NCI-H2171 (cell line): ENCODE measurements around the gene TMEM200C.
"Not testable (repeated sequence)": the region's sequence is repeated elsewhere in the genome, so short reads cannot be mapped to it uniquely, and the experiment has no call there.

Experiments used
- DNase-seq: peaks from one replicate; lab custom pipeline; 2025; lab: John Stamatoyannopoulos, UW

TMEM200C gene

DNA sequence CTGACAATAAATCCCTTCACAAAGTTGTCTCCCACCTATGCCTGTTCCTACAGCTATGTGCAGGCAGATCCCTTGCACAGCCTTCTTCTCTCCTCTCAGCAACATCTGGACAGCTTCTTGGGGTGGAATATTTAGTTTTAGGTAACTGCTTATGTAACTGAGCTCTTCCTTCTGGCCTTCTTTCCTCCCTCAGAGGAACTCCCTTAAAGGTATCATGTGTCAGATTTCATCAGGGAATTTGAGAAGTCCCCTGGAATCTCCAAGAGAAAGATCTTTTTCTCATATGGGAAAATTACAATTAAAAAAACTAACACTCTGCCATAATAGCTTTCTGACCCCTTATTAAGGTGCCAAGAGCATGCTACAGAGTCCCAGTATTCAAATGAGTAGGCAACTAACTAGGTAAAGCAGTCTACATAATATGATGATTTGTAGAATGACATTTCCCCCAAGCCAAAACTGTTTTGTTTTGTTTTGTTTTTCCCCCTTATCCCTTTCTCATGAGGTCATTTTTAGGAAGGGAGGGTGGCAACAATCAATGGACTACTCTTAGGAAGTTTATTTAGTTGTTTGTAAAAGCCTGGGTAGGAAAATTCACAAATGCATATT, 2.4 kb downstream of the TMEM200C start:
- no peak for DNase-seq

DNA sequence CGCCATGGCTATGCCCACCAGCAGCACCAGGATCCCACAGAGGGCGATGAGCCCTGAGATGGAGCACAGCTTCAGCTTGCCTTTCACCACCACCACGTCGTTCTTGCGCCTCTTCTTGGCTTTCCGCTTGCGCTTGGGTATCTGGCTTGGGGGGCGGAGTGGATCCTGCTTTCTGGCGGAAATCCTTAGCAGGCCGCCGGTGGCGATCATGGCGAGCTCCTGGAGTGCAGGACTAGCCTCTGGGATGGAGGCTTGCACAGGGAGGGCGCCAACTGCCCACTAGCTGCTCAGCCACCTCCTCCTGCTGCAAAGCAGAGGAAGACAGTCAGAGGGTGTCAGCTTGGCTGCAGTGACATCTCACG, 3.5 kb downstream of the TMEM200C start:
- DNase-seq = no peak

DNA sequence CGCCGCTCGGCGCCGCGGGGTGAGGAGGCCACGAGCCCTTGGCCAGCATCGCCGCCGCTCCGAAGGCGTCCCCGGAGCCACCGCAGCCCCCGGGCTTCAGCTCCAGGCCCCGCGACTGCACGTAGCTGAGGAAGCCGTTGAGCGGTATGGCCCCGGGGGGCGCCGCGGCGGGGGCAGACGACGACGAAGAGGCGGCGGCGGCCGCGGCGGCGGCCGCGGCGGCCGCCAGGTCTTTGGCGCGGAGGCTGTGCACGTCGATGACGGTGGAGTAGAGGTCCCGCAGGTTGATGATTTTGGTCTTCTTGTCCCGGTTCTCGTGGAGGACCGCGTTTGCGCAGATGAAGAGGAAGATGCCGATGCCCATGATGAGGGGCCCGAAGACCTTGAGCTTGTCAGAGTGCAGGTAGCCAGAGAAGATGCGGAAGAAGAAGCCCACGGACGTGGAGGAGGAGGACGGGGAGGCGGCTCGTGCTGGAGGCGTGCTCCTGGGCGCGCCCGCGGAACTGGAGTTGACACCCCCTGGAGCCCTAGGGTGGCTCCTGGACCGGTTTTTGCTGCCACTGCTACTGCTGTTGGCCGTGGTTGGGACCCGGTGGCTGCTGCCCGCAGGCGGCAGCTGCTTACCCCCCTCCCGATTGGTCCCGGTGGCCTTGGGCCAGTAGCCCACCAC, 4.0 kb downstream of the TMEM200C start:
- no peak for DNase-seq

DNA sequence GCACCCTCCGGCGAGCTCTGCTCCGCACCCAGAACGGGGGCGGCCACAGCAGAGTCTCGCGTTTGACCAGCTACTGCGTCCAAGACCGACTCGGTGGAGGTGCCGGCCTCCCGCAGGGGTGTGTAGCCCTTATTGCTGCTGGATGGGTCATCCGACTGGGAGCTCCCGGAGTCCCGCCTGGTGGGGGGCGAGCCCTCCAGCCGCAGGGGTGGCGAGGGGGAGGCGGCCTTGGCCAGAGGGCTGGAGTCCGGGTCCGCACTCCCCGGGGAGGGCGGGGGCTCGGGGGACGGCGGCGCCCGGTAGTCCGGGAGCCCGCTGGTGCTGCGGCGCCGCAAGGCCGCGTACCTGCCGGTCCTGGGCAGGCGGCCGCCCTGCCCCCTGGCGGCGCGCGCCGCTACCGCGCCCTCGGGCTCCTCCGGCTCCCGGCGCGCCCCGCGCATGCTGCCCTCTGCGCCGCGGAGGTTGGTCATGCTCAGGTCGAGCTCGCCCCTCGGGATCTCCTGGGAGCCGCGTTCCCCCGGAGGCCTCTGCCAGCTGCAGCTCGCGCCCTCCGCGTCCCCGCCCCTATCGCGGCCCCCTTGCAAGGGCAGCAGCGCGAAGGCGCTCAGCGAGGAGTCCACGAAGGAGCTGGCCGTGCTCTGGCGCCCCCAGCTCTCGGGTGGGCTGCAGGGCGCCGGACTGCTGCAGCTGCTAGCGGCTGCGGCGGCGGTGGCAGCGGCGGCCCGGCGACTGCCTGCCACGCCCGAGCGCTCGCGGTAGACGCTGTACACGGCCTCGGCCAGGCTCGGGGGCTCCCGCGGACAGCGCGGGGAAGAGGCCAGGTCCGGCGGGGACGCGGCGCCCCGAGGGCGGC, 4.8 kb downstream of the TMEM200C start:
- DNase-seq = no peak

DNA sequence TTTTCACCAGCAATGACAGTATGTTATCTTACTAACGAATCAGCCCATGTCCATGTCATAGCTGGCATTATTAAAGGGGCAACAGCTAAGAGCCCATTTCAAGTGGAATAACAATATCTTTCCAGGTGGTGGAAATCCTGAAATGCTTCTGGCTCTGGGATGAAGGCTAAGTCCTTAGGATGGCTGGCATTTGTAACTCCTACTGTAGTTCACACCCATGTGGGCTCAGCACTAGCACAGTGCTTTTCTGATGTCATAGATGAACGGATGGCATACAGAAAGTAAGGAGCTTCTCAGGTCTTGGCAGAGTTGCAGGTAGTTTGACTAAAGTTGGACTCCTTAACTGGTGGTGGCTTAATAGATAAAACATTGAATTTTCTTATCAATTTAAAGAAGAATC, 10.0 kb downstream of the TMEM200C start:
- DNase-seq = no peak

DNA sequence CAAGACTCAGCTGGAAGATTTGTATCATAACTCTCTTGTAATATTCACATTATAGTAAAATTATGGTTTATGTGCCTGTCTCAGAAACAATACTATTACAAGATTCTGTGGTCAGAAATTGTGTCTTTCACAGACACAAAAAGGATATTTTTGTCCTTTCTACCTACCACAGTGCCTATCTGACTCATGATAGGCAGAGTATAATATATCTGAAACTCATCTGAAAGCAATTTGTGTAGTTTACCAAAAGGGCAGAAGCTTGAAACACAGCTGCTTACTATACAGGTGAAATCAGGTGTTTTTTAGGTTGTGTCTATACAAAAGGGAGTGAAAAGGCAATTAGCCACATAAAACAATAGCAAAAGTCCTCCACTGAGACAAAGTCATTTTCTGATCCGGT, 10.9 kb downstream of the TMEM200C start:
- DNase-seq = no peak

DNA sequence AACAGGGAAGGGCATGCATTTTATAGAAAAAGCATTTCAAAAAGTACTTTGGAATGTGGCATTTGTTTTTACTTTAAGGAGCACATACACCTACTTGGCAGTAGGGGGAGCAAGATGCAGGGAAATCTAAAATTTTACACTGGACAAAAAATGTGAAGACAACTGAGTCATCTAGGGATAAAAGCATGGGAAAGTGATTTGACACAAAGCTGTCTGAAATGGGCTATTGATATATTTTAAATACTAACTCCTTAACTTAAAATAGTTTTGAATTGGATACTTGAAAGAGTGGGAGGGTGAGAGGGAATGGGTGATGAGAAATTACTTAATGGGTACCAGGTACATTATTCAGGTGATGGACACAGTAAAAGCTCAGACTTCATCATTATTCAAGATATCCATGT, 15.8 kb downstream of the TMEM200C start:
- DNase-seq = no peak

DNA sequence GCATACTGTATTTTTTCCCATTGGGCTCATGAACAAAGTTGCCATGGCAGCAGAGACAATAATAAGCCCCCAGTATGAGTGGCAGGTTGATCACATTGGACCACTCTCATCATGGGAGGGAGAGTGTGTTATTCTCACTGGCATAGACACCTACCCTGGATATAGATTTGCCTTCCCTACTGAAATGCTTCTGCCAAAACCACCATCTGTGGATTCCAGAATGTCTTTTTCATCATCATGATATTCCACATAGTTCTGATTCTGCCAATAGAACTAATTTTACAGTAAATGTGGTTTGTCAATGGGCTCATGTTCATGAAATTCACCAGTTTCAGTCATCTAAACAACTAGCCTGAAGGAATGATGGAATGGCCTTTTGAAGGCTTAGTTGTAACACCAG, 18.4 kb downstream of the TMEM200C start:
- no peak for DNase-seq

DNA sequence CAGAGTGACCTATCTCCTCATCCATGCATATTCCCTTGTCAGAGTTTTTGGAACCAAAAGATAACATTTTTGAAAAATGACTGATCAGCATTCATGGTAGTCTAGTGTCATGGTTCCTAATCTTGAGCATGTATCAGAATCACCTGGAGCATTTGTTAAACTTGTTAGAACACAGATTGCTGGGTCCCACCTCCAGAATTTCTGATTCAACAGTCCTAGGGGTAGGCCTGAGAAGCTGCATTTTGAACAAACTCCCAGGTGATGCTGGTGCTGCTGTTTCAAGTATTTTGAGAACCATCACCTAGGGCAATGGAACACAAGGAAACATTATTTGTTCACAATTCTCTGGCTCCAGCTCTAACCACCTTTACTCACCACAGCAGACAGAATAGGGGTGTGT, 21.0 kb downstream of the TMEM200C start:
- no peak for DNase-seq

DNA sequence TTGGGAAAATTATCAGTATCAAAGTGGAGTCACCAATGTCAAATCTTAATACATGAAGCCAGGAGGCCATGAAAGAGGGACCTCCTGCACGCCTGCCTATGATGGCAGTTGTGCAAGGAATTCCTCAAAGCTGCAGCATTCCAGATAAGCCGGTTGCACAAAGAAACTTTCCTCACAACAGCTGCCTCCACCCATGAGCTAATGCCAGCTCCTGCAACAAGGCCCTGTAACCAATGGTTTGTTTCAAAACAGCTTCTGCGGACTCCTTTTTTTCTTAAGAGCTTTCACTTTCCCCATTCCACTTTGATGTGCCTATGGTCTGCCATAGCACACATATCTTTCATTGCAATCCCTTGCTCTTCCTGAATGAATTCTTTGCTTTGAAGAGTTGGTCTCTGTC, 22.4 kb downstream of the TMEM200C start:
- DNase-seq = no peak

DNA sequence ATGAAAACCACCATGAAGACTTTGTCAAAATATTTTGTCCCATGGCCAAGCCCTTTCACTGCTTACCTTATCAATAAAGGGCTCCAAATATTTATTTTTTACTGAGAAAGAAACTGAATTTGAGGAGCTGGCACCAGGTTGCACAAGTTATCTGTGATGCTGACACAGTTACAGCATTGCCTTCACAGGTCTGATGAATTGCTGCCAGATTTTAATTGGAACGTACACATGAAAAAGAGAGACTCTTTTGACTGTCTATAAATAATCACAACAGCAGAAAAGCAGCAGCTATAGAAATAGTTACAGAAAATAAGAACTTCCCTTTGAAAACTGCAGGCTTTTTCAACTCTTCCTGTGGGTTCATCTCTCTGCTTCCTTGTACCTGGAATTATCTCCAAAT, 23.9 kb downstream of the TMEM200C start:
- no peak for DNase-seq

DNA sequence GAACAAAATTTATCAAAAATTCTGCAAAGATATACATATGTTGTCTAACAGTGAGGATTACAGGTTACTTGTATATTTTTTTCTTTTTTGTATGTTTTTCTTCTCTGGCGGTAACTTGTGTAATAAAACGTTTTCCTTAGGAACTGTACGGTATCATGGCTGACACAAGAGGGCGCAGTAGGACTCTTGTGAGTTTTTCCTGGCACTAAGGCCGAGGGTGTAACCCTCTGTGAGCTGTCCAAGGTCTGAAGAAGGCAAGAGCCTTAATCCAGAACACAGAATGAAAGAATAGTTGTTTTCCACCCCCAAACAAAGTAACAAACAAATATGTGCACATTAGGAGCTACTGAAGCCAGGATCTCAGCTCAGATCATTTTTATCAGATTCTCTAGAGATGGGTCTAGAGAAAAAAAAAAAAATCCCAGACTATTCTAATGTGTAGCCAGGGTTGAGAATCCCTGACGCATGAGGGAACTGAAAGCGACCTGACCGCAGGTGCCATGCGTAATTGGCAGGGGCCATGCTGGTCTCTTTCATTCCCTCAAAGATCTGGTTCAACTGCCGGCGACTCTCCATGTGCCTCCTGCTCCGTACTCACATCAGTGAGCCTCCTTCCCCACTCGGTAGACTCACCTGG, 27.0 kb downstream of the TMEM200C start:
- DNase-seq = peak; percentile 45

DNA sequence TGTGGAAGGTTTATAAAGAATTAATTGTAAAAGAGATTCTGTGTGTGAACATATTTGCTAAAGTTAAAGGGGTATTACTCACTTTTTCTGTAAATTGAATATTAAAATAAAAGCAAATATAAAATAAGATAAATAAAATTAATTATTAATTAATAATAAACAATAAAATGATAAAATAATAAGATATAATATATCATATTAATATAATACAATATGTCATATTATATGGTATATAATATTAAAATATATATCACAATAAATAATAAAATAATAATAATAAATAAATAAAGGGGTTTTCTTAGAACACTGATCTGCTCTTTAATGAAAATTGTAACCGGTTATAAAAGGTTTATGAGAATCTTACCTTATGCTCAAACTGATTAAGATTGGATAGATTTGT, 29.8 kb downstream of the TMEM200C start:
- no peak for DNase-seq

DNA sequence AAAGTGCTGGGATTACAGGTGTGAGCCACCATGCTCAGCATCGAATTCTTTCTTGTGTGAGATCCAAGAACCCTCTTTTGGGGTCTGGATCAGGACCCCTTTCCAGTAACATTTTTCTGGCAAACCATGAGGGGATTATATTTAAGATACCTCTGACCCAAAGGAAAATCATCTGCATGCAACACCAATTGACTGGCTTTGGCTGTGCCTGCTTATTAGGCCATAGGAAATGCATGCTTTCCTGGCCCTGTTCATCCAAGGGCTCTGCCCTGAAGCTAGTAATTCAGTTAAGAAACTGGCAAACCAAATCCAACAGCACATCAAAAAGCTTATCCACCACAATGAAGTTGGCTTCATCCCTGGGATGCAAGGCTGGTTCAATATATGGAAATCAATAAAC, 33.2 kb downstream of the TMEM200C start:
- not testable (repeated sequence) for DNase-seq

DNA sequence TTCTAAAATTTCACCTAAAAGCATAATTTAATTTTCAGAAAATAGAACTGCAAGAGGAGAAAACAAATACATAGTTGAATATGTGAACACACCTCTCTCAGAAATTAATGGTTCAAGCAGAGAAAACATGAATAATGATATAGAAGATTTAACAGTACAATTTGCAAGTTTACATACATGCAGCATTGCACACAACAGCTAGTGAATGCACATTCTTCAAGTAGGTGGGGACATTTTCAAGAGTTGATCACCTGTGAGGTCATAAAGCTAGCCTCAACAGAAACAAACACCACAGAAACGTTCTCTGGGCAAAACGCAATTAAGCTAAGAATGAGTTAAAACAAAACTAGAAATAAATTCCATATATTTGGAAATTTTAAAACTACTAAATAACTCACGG, 38.1 kb downstream of the TMEM200C start:
- DNase-seq = no peak

DNA sequence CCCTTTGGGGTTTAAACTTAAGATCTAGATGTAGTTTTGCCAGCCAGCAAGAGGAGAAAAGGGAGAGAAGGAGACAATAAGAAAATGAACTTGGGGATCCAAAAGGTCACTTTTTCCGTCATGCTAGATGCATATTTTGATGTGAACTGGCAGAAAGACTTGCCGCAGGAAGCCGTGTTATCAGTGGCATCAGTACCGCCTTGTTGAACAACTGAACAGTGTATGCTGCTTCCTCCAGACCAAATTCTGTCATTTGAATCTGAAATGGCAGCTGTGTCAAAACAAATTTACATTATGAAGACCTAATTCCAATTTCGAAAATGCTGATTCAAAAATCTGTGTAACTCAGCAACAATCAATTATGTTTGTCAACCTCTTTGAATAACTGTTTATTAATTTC, 42.1 kb downstream of the TMEM200C start:
- DNase-seq = no peak

DNA sequence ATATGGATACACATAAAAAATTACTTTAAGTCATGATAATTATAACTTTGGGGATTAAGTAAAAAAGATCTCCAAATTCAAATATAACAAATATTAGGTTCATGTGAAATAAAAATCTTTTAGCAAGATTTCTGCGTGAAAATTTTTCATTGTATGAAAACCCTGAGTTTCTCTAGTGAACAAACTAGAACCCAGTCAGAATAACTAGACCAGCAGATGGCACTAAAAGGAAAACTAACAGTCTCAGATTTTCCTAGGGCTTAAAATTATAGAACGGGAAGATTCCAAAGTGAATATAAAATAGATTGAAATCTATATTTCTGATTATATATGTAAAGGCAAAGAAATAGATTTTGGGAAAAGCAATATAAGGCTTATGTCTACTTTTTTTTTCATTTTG, 43.3 kb downstream of the TMEM200C start:
- no peak for DNase-seq

DNA sequence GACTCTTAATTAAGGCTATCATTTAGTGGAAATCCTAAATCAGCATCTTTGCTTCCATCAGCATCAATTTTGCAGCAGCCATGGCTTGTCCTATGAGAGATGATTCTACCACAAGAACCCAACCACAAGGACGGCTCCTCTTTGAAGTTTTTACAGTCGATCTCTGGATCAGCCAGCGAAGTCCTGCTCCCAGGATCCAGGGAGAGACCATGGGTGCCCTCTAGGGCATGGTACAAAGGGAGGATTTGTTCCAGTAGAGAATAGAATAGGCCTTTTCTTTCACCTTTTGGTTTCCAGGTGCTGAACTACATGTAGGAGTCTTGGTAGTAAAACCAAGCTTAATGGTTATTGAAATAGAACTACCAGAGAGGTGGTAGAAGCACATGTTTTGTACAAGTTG, 52.7 kb downstream of the TMEM200C start:
- DNase-seq = no peak

DNA sequence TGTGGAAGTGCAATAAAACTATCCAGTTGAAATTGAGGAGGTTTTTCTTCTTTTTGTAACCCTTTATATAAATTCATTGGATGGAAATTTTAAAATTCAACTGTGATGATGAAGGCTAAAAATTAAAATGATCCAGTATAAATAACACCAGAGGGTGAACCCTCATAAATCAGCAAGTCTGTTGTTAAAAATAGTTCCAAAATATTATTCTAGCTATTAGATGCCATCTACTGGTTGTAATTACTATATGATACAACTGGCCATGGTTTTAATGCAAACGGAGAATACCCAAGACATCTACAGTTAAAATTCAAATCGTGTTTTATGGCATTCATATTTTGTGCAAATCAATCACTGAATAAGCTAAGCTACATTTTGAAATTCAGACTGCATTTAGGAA, 53.8 kb downstream of the TMEM200C start:
- DNase-seq = no peak

DNA sequence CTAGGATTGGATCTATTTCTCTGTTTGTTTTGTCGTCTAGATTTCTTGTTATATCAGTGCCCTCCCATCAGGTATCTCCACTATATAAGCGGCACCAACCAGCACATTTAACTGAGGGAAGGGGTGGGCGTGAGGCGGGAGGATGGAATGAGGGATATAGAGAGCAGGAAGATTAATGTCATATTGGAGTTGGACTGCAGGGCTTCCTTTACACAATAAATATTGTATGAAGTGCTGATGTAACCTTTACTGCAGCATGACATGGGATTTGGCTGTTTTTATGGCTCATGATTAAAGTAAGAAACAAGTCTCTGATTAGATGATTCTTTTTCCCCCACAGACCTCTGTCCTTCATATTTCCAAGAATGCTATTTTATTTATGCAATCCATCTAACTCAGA, 54.8 kb downstream of the TMEM200C start:
- DNase-seq = no peak

DNA sequence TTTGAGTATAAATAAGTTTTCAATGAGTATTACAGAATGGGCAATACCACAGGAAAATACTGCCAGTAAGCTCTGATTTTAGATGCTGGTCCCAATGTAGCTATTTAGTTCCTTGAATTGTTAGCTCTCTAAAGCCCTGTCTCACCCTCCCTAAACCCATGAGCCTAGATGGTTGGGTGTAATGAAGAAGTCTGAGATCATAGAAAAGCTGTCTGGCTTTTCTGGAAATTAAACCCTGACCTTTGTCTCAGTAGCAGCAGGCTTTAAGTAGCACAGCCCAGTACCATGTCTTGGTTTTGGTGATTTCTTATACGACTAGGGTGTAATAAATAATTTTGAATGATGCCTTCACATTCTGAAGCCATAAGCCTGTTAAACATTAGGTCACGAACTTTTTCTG, 55.3 kb downstream of the TMEM200C start:
- no peak for DNase-seq

DNA sequence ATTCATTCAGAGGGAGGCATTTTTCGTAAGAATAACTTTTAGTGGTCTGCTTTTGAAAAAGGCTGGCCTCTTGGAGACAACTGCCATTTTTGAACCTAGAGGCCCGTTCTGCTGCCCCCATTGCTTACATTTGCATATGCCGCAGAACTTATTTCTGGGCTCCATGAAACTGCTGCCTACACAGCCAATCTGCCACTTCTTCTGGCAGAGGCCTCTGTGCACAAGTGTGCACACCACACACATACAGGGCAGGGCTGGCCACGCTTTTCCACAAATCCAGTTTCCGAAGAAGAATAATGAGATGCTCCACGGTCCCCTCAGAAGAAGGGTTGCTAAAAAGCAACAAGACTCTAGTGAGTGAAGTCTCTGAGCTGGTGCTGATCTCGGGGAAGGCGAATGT, 56.2 kb downstream of the TMEM200C start:
- DNase-seq = no peak
